22Rv1 (cell line): ENCODE data around the gene LAMA3.

Source experiments
- CTCF ChIP-seq: fragments of 450-650 bp; IDR thresholded peaks from 2 replicates; pipeline ENCODE4 v1.5.1; 2017; ENCODE audit warnings: mild to moderate bottlenecking
- ZFX ChIP-seq: fragments of 450-650 bp; IDR thresholded peaks from 2 replicates; pipeline ENCODE4 v1.6.1; 2017; ENCODE audit warnings: antibody characterized with exemption, borderline replicate concordance

GRCh38 chr18:23646282-23646681, 43.0 kb upstream of the LAMA3 start:
- TF ChIP-seq CTCF, result no peak
- no peak for TF ChIP-seq ZFX
